Effector CD8-positive, alpha-beta T cell (primary cell): Measurements from ENCODE around the gene CSNK1A1L.

Experiments
- DNase-seq: peaks from one replicate; lab custom pipeline; 2025; lab: John Stamatoyannopoulos, UW
- total RNA-seq, 4 experiments: gene quantifications; one replicate each; lab custom pipeline; 2026; lab: John Stamatoyannopoulos, UW

Gene CSNK1A1L
- 0 to 0.10 (median 0.04) reads per million in 4 experiments for total RNA-seq

- DNase-seq: no peak
Observed at GRCh38 chr13:37105251-37105714, at the start of gene CSNK1A1L. TSS of gene CSNK1A1L (minus strand) at chr13:37105664. CDS start at chr13:37105256, 408 bp downstream.

DNA sequence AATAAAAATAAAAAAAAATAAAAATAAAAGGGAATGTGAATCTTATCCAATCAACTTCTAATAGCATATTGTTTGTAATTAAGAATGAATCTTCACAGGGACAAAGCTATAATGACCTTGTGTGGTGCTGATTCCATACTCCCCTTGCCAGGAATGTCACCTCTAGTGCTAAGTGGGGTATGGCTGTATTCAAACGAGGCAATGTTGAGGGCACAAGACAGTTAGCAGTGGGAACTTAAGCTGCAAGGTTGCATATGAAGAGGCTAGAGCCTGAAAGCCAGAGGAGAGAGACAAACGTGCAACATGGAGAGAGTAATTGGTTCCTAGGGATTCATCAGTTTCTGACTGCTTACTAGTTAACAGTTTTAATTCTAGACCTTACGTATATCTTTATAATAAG lies 43.9 kb upstream of the CSNK1A1L start:
- DNase-seq: no peak

GRCh38 chr13:37148501-37148900 lies 43.0 kb upstream of the CSNK1A1L start:
- no peak for DNase-seq

GRCh38 chr13:37144661-37145060 lies 39.2 kb upstream of the CSNK1A1L start:
- no peak for DNase-seq

GRCh38 chr13:37143911-37144310 lies 38.4 kb upstream of the CSNK1A1L start:
- DNase-seq: no peak

- DNase-seq: no peak
Observed at GRCh38 chr13:37142877-37143276, 37.4 kb upstream of the CSNK1A1L start.

DNA sequence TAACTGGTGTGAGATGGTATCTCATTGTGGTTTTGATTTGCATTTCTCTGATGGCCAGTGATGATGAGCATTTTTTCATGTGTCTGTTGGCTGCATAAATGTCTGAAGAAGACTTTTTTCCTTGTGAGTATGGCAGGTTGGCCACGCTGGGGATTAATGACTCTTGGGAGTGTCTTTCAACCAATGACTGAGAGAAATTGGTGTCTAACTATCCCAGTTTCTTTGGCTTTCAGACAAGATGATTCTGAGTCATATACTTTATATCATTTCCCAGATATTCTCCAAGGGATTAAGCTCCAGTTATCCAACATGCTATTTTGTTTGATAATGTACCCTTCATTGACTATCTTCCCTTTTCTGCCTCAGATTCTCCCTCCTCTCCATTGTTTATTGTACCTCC lies 35.5 kb upstream of the CSNK1A1L start:
- DNase-seq: no peak

GRCh38 chr13:37139356-37139755 lies 33.9 kb upstream of the CSNK1A1L start:
- DNase-seq: no peak

DNA sequence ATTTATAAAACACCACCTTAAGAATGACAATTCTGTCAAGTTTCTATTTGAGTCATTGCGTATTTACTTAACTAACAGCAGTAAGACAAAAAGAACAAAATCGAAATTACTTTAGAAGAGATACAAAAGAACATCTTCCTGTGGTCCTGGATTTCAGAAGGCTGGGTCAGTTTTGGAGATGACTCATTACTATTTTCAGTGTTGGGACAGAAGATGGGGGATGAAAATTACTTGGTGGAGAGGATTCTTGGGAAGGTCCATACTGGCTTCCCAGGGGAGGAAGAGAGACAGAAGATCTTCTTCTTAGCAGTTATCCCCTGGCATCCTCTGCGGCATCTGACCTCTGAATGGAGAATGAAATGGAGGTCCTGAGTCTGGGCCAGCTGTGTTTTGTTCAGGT lies 33.5 kb upstream of the CSNK1A1L start:
- DNase-seq: no peak

DNA sequence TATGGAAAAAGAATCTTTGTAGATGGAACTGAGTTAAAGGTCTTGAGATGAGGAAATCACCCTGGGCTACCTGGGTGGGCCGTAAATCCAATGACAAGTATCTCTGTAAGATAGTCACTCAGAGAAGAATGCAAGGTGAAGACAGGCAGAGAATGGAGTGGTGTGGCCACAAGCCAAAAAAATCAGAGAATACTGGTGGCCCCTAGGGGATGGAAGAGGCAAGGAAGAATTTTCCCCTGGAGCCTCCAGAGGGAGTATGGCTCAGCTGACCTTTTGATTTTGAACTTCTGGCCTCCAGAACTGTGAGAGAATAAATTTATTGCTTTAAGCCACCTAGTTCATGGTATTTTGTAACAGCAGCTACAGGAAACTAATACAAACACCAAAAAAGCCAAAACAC lies 32.7 kb upstream of the CSNK1A1L start:
- DNase-seq: no peak

DNA sequence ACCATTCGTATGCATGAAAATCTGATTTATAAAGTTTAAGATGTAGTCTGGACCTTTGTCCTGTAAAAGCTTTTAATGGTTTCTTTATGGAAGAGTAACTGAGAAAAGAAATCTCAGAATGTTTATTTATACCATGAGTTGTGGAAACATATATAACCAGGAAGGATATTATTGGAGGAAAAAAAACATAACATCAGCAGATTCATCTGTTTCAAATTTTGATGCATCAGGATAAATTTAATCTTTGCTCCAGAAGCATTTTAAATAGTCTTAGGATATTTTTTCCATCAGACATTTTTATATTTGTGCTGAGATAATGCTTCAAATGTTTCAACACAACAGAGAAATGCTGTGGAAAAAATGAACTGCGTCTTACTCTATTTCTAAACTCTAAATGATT lies 31.2 kb upstream of the CSNK1A1L start:
- DNase-seq: no peak

- no peak for DNase-seq
Observed at GRCh38 chr13:37136187-37136586, 30.7 kb upstream of the CSNK1A1L start.

DNA sequence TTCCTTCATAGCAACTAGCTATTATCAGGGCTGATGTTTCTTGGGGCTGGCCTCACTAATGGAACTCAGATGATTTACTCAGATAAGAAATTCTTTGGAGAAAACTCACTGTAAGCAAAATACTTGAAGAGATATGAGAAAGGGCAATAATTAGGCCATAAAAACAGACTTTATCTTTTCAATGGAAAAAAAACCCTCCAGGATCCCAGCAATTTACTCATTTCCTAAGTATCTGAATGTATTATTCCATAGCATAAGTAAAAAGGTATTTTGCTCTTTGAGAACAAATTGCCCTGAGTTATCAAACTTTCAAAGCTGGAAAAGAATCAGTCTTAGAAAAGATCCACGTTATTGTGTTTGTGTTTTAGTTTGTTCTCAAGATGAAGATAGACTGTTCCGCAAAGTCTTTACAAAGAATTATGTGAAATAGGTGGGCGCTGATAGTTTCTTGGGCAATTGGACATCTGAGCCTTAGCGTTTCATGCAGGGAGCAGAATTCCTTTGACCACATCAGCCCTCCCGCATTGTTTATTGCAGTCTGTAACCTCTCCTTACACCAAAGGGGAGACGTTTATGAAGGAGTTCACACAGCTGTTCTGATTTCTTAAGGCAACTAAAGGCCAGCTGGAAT lies 29.1 kb upstream of the CSNK1A1L start:
- no peak for DNase-seq

- DNase-seq: no peak
Observed at GRCh38 chr13:37132211-37132610, 26.7 kb upstream of the CSNK1A1L start.

DNA sequence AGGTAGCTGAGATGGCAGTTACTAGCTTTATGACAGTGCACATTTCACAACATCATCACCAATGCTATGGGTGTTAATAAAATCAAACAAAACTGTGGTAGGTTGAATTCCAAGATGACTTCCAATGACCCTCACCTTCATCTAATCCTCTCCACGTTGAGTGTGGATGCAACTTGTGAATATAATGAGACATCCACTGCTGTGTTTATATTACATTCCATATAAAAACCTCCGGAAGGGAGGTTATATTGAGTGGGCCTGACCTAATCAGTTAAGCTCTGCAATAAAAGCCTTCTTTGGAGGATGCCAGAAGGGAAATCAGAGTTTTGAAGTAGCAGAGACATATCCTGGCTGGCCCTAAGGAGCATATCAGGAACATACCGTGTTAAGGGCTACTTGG lies 25.6 kb upstream of the CSNK1A1L start:
- DNase-seq: no peak

DNA sequence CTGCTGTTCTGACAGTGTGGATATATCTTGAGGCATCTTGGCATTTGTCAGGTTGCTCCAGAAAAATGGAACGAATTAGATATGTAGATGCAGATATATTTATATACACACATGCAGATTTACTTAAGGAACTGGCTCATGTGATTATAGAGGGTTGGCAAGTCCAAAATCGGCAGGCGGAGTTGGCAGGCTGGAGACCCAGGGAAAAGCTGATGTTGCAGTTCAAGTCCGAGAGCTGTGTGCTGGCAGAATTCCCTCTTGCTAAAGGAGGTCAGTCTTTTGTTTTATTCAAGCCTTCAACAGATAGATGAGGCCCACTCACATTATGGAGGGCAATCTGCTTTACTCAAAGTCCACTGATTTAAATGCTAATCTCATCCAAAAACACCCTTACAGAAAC lies 24.4 kb upstream of the CSNK1A1L start:
- no peak for DNase-seq

GRCh38 chr13:37127691-37128241 lies 22.3 kb upstream of the CSNK1A1L start:
- no peak for DNase-seq

DNA sequence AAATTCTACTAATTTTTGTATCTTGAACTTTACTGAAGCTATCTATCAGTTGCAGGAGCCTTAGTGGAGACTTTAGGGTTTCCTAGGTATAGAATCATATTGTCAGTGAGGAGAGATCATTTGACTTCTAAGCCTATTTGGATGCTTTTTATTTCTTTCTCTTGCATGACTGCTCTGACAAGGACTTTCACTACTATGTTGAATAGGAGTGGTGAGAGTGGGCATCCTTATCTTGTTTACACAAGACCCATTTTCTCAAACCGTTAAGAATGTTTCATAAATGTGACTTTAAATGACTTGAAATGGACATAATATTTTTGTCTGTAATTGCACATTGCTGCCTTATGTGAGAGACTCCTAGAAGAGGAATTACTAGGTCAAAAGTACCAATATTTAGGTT lies 17.9 kb upstream of the CSNK1A1L start:
- DNase-seq: no peak

GRCh38 chr13:37118016-37118415 lies 12.6 kb upstream of the CSNK1A1L start:
- no peak for DNase-seq

DNA sequence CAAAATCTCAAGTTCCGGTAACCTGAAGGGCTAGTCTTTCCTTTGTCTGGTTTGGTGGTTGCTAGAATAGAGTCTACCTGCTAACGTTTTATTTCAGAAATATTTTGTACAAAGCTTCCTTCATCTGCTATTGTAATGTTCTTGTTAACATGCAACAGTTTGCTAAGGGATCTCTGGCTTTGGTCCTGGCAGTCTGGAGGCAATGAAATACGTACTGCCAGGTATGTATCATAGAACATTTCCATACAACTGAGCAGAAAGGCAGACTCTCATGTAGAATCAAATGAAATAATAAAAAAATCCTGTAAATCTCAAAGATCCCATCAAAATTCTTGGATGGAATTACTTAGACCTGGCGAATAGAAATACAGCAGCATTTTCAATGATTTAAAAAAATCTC lies 8.8 kb upstream of the CSNK1A1L start:
- DNase-seq: no peak

GRCh38 chr13:37113534-37113933 lies 8.1 kb upstream of the CSNK1A1L start:
- DNase-seq: no peak

GRCh38 chr13:37109051-37109678 lies 3.7 kb upstream of the CSNK1A1L start:
- no peak for DNase-seq

- DNase-seq: no peak
Observed at GRCh38 chr13:37107868-37108267, 2.4 kb upstream of the CSNK1A1L start.
